Measurements from ENCODE around the gene EFEMP2. TPM values are rescaled to one million over a fixed set of nuclear protein-coding genes. Genes with fewer than 3 reads are reported as not detected.
A peak's percentile ranks its signal among the peaks of the same experiment; 100 is the strongest.

EFEMP2 gene
- total RNA-seq, 5 donors from 2014 or later (not counting 1 experiment from before 2014, with no cell fraction given) = 7.0 to 14.1 (median 10.2) TPM

- Histone ChIP-seq H3K27me3 (replicated peaks in 1 of 2; ENCODE audit: control insufficient read depth in 2 of 2, extremely low read depth in 1 of 2, insufficient read depth in 2 of 2, low read length in 1 of 2) (peaks cover 0 to 7% of the 10 kb centered on the region in 2 experiments), H3K36me3 (ENCODE audit: control insufficient read depth in 2 of 2, extremely low read depth in 1 of 2, insufficient read depth in 1 of 2, low read length in 1 of 2) (peaks cover 13 to 26% of the 10 kb centered on the region in 2 donors), H3K4me3 (ENCODE audit: control insufficient read depth in 1 of 2, extremely low read depth in 1 of 2, low read length in 1 of 2) (no peak overlapping the region), H3K27ac (ENCODE audit: low read length) (no peak overlapping the region), H3K4me1 (ENCODE audit: control insufficient read depth in 1 of 2, extremely low read depth in 1 of 2, insufficient read depth in 2 of 2, low read length in 2 of 2) (peaks cover 5 to 39% of the 10 kb centered on the region in 2 experiments), H3K9me3 (no peaks in the 10 kb centered on the region)
- Mint-ChIP-seq H3K4me1 (peaks cover 16 to 30% (median 20%) of the 10 kb centered on the region in 3 donors), H3K4me3 (no peak overlapping the region), H3K36me3 (peaks cover 5% of the 10 kb centered on the region), H3K27ac (peak overlapping the region in 1 of 2 donors; percentile 34), H3K9me3 (no peaks in the 10 kb centered on the region), H3K27me3 (no peaks in the 10 kb centered on the region)
- no peak for ATAC-seq (replicated peaks in 1 of 4)
- WGBS (ENCODE audit: insufficient coverage) = 82% methylated on average over 14 of the region's 24 CpGs
- ChIA-PET POLR2A (interaction anchor here (0.5 to 1.2 kb wide), 2 partner anchors 10 to 103 kb away, joined by 3 to 4 read pairs; no protein-coding TSS in a partner anchor), CTCF (interaction anchor here (0.7 to 1.8 kb wide), 3 partner anchors 10 to 17 kb away, joined by 3 to 5 read pairs (median 3); partner anchors contain the start of gene MUS81 (in 1 of the 2))
- DNase-seq = no peak
These were observed 2.8 kb downstream of the EFEMP2 start for GRCh38 chr11:65869643-65870306.

DNA sequence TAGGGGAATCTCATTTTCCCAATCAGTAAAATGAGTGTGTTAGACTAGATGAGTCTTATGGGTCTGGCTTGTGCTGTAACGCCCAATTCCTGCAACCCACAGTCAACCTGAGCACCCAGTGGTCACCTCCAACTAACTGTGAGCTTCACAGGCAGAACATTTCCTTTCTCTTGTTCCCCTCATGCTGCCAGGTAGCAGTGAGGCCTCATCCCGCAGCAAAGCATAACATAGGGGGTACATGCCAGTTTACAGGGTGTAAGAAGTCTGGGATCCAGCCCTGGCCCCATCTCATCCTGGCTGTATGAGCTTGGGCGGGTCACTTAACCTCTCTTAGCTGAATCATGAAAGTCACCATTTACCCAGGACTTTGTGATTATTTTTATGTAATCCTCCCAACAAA lies 3.7 kb downstream of the EFEMP2 start:
- H3K27me3 Mint-ChIP-seq = no peaks in the 10 kb centered on the region
- H3K4me1 Mint-ChIP-seq = peaks cover 16 to 28% (median 20%) of the 10 kb centered on the region in 3 donors
- peaks cover 8% of the 10 kb centered on the region for H3K36me3 Mint-ChIP-seq
- Histone ChIP-seq H3K9me3 (no peaks in the 10 kb centered on the region), H3K4me3 (ENCODE audit: control insufficient read depth in 1 of 2, extremely low read depth in 1 of 2, low read length in 1 of 2) (no peak overlapping the region), H3K4me1 (ENCODE audit: control insufficient read depth in 1 of 2, extremely low read depth in 1 of 2, insufficient read depth in 2 of 2, low read length in 2 of 2) (peaks cover 5 to 34% of the 10 kb centered on the region in 2 experiments), H3K27me3 (replicated peaks in 1 of 2; ENCODE audit: control insufficient read depth in 2 of 2, extremely low read depth in 1 of 2, insufficient read depth in 2 of 2, low read length in 1 of 2) (peaks cover 0 to 7% of the 10 kb centered on the region in 2 experiments), H3K27ac (ENCODE audit: low read length) (no peak overlapping the region), H3K36me3 (ENCODE audit: control insufficient read depth in 2 of 2, extremely low read depth in 1 of 2, insufficient read depth in 1 of 2, low read length in 1 of 2) (peaks cover 18 to 34% of the 10 kb centered on the region in 2 donors)
- ChIA-PET POLR2A (interaction anchor here (0.5 to 1.2 kb wide), 2 partner anchors 10 to 103 kb away, joined by 3 to 4 read pairs; no protein-coding TSS in a partner anchor), CTCF (interaction anchor here (1.0 to 1.8 kb wide), 3 partner anchors 9 to 10 kb away, joined by 3 to 5 read pairs (median 4); partner anchors contain the start of gene MUS81 (in 2 of the 2))
- no peak overlapping the region for H3K4me3 Mint-ChIP-seq
- DNase-seq (no peak), ATAC-seq (replicated peaks in 1 of 4) (no peak)
- WGBS (ENCODE audit: insufficient coverage) = no CpG with 5 or more reads among the region's 3 CpGs
- H3K9me3 Mint-ChIP-seq = no peaks in the 10 kb centered on the region
- peak overlapping the region in 1 of 2 donors; percentile 44 for H3K27ac Mint-ChIP-seq

DNA sequence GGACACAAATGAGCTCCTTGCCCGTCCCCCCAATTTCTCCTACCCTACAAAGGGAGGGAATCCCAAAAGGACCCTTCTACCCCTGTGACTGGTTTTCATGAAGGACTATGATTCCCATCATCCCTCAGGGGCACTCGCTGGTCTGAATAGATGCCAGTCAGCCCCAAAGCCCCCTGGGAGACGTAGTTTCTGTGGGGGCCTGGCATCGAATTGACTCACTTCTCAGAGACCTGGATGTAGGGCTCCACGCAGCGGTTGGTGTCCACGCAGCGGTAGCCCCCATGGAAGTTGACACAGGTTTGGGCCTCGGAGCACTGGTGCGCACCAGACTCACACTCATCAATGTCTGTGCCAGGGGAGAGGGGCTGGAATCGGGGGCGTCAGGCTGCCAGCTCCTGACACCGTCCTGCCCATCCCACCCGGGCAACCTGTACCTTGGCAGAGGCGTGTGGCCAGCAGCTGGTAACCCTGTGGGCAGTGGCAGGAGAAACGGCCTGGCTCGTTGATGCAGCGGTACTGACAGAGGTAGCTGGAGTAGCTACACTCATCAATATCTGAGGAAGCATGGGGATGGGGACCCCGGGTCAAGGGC lies 4.4 kb downstream of the EFEMP2 start:
- peaks cover 4 to 30% of the 10 kb centered on the region in 2 experiments for H3K4me1 ChIP-seq (ENCODE audit: control insufficient read depth in 1 of 2, extremely low read depth in 1 of 2, insufficient read depth in 2 of 2, low read length in 2 of 2)
- Mint-ChIP-seq H3K27ac (no peak overlapping the region), H3K27me3 (no peaks in the 10 kb centered on the region), H3K36me3 (peaks cover 8% of the 10 kb centered on the region), H3K9me3 (no peaks in the 10 kb centered on the region), H3K4me3 (no peak overlapping the region), H3K4me1 (peaks cover 13 to 25% (median 16%) of the 10 kb centered on the region in 3 donors)
- ATAC-seq (replicated peaks in 1 of 4) (peak; percentile 40 to 77 (median 42)), DNase-seq (peak in 6 of 35 experiments; percentile 31 to 53 (median 39))
- H3K9me3 ChIP-seq = no peaks in the 10 kb centered on the region
- H3K27me3 ChIP-seq (replicated peaks in 1 of 2; ENCODE audit: control insufficient read depth in 2 of 2, extremely low read depth in 1 of 2, insufficient read depth in 2 of 2, low read length in 1 of 2) = peaks cover 0 to 7% of the 10 kb centered on the region in 2 experiments
- peaks cover 22 to 42% of the 10 kb centered on the region in 2 donors for H3K36me3 ChIP-seq (ENCODE audit: control insufficient read depth in 2 of 2, extremely low read depth in 1 of 2, insufficient read depth in 1 of 2, low read length in 1 of 2)
- CTCF ChIA-PET = interaction anchor here (1.0 to 1.8 kb wide), 3 partner anchors 8 to 24 kb away, joined by 3 to 5 read pairs (median 4); partner anchors contain the start of gene MUS81 (in 2 of the 2)
- WGBS (ENCODE audit: insufficient coverage) = 91% methylated on average over 15 of the region's 19 CpGs
- no peak overlapping the region for H3K4me3 ChIP-seq (ENCODE audit: control insufficient read depth in 1 of 2, extremely low read depth in 1 of 2, low read length in 1 of 2)
- POLR2A ChIA-PET = no interaction called here
- no peak overlapping the region for H3K27ac ChIP-seq (ENCODE audit: low read length)

- ChIA-PET CTCF (interaction anchor here in 1 of 2 donors (0.7 to 1.1 kb wide), 2 partner anchors 24 to 34 kb away, joined by 3 read pairs; no protein-coding TSS in a partner anchor), POLR2A (no interaction called here)
- peaks cover 14% of the 10 kb centered on the region for H3K36me3 Mint-ChIP-seq
- peak in 1 of 4 experiments; percentile 46 for ATAC-seq (replicated peaks in 1 of 4)
- Histone ChIP-seq H3K27me3 (replicated peaks in 1 of 2; ENCODE audit: control insufficient read depth in 2 of 2, extremely low read depth in 1 of 2, insufficient read depth in 2 of 2, low read length in 1 of 2) (peaks cover 0 to 4% of the 10 kb centered on the region in 2 experiments), H3K4me3 (ENCODE audit: control insufficient read depth in 1 of 2, extremely low read depth in 1 of 2, low read length in 1 of 2) (no peak overlapping the region), H3K4me1 (ENCODE audit: control insufficient read depth in 1 of 2, extremely low read depth in 1 of 2, insufficient read depth in 2 of 2, low read length in 2 of 2) (peaks cover 0 to 33% of the 10 kb centered on the region in 2 experiments), H3K36me3 (ENCODE audit: control insufficient read depth in 2 of 2, extremely low read depth in 1 of 2, insufficient read depth in 1 of 2, low read length in 1 of 2) (peaks cover 22 to 49% of the 10 kb centered on the region in 2 donors), H3K27ac (ENCODE audit: low read length) (no peak overlapping the region), H3K9me3 (no peaks in the 10 kb centered on the region)
- H3K4me3 Mint-ChIP-seq = no peak overlapping the region
- DNase-seq = no peak
- peaks cover 11 to 26% (median 15%) of the 10 kb centered on the region in 3 donors for H3K4me1 Mint-ChIP-seq
- no peak overlapping the region for H3K27ac Mint-ChIP-seq
- no peaks in the 10 kb centered on the region for H3K27me3 Mint-ChIP-seq
- no peaks in the 10 kb centered on the region for H3K9me3 Mint-ChIP-seq
- WGBS (ENCODE audit: insufficient coverage) = 77% methylated on average over 14 of the region's 29 CpGs
These were observed 5.1 kb downstream of the EFEMP2 start for GRCh38 chr11:65867284-65868071.

DNA sequence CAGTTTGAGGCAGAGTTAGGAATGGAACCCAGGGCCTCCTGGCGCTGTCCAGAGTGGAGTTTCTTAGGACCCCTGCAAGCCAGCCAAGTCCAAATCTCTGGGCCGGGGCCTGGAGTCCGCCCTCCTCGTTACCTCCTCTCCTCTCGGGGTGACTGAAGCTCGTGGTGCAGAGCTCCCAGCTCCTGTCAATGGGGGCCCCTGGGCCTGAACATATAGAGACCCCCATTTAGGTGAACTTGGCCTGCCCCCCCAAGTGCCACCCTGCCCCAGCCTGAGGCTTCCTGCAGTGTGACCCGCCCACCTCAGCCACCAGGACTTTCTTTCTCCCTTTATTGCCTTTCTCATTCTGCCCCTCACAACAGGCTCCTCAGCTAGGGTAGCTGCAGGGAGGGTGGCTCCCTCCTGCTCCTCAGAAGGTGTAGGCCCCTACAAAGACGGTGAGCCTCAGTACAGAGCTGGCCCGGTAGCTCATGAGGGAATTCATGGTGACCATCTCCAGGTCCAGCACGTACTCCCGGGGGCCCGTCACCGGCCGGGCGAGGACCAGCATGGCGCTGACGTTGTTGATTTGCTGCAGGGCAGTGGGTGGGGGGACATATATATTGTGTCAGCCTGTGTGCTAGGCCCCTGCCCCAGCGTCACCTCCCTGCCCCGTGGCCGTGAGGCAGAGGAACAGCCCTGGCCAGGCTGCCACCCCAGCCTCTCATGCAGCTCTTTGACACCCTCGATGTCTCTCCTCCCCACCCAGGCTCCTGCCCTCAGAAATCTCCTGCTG lies 5.9 kb downstream of the EFEMP2 start:
- H3K4me1 Mint-ChIP-seq = peaks cover 12 to 26% (median 18%) of the 10 kb centered on the region in 3 donors
- no peak overlapping the region for H3K27ac Mint-ChIP-seq
- H3K27me3 Mint-ChIP-seq = no peaks in the 10 kb centered on the region
- Histone ChIP-seq H3K9me3 (no peaks in the 10 kb centered on the region), H3K27ac (ENCODE audit: low read length) (no peak overlapping the region), H3K27me3 (replicated peaks in 1 of 2; ENCODE audit: control insufficient read depth in 2 of 2, extremely low read depth in 1 of 2, insufficient read depth in 2 of 2, low read length in 1 of 2) (no peaks in the 10 kb centered on the region), H3K4me3 (ENCODE audit: control insufficient read depth in 1 of 2, extremely low read depth in 1 of 2, low read length in 1 of 2) (no peak overlapping the region), H3K4me1 (ENCODE audit: control insufficient read depth in 1 of 2, extremely low read depth in 1 of 2, insufficient read depth in 2 of 2, low read length in 2 of 2) (peaks cover 0 to 35% of the 10 kb centered on the region in 2 experiments), H3K36me3 (ENCODE audit: control insufficient read depth in 2 of 2, extremely low read depth in 1 of 2, insufficient read depth in 1 of 2, low read length in 1 of 2) (peaks cover 22 to 55% of the 10 kb centered on the region in 2 donors)
- DNase-seq (no peak), ATAC-seq (replicated peaks in 1 of 4) (no peak)
- no peak overlapping the region for H3K4me3 Mint-ChIP-seq
- H3K9me3 Mint-ChIP-seq = no peaks in the 10 kb centered on the region
- POLR2A ChIA-PET = no interaction called here
- CTCF ChIA-PET = interaction anchor here in 1 of 2 donors (0.7 kb wide), 1 partner anchor 35 kb away, joined by 3 read pairs; no protein-coding TSS in a partner anchor
- WGBS (ENCODE audit: insufficient coverage) = 96% methylated on average over 16 of the region's 21 CpGs
- H3K36me3 Mint-ChIP-seq = peaks cover 15% of the 10 kb centered on the region
